Esophagus squamous epithelium (tissue), 4 donors: ENCODE results near the gene PSKH1.

Experiments used
- CTCF ChIP-seq, 6 experiments: fragments of 450-650 bp in 4 of 6; fragments of 200-600 bp in 2 of 6; sonication (generic) in 2 of 6; IDR thresholded peaks; one replicate each; pipeline ENCODE4 v1.5.1; 2016 to 2019; ENCODE audit warnings: antibody characterized with exemption in 6 of 6, mild to moderate bottlenecking in 4 of 6, moderate library complexity in 4 of 6
- POLR2A ChIP-seq, 4 donors: fragments of 450-650 bp; IDR thresholded peaks; one replicate each; pipeline ENCODE4 v1.6.1; 2017; ENCODE audit warnings: antibody characterized with exemption in 4 of 4, mild to moderate bottlenecking in 4 of 4, moderate library complexity in 3 of 4

- TF ChIP-seq CTCF (IDR thresholded peaks at IDR 0.05) = no peak
- no peak for TF ChIP-seq POLR2A (IDR thresholded peaks at IDR 0.05)
Observed at GRCh38 chr16:67962135-67962534, 69.1 kb downstream of the PSKH1 start.
